HG03064 (cell line): ENCODE data around the gene ZDHHC13.

Experiments used
- ATAC-seq: cut with Tn5 transposase; IDR thresholded peaks from one replicate; pipeline ENCODE4 v1.9.1; 2021; ENCODE audit warnings: low read depth; ENCODE audit not compliant: unreplicated experiment

The ZDHHC13 gene

GRCh38 chr11:19164230-19164855 lies 47.4 kb downstream of the ZDHHC13 start:
- ATAC-seq: no peak

GRCh38 chr11:19164881-19165280 lies 47.9 kb downstream of the ZDHHC13 start:
- no peak for ATAC-seq

- ATAC-seq: no peak
These were observed 51.1 kb downstream of the ZDHHC13 start for GRCh38 chr11:19168090-19168489.

DNA sequence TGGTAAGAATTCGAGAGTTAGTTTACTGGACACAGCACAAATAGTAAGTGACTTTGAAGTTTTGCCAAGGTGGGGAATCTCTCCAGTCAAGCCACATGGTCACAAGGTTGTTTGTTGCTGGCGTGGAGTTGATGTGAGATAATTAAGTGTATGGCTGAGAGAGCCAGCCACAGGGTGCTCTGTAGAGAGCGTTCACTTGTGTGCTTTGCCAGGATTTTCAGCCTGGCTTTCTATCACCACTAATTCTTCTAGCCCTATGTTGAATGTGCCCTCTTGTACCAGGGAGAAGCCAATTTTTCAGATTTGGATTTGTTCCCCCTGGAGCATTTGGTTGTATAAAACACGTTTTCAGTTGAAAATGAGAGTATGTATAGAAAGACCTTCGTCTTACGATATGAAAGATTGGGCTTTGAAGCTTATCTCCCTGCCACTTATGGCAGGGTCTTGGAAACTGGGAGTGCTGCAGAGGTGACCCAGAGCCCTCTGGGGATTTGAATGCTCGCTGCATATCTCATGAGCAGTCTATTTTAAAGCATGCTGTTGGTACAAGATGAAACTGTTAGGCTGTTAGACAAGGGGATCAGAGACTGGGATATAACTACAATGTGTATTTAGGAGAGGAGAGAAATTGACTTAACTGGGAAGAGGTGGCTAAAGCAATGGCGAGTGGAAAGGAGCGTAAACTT lies 56.2 kb downstream of the ZDHHC13 start:
- no peak for ATAC-seq

- ATAC-seq: no peak
These were observed 57.1 kb downstream of the ZDHHC13 start for GRCh38 chr11:19173964-19174638.

DNA sequence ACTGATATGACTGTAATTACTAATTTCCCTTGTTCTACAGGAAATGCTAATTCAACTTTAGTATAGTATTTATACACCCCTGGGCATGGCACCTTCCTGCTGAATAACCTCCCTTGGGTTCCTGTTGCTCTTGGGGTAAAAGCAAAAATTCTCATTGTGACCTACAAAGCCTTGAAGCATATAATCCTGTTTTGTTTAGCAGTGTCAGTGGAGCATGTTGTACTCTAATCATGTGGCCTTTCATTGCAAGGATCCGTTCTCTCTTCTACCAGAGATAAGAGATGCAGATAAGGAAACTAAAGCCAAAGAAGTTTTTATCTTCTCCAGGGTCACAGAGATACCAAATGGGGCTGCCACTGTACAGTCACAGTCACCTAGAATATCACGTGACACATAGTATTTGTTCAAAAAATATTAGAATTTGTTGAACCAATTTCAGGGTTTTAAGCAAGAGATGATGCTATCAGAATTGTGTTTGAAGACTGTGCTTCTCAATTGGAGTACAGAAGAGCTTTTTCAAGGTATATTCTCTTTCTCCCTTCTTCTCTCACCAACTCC lies 59.7 kb downstream of the ZDHHC13 start:
- ATAC-seq: no peak

DNA sequence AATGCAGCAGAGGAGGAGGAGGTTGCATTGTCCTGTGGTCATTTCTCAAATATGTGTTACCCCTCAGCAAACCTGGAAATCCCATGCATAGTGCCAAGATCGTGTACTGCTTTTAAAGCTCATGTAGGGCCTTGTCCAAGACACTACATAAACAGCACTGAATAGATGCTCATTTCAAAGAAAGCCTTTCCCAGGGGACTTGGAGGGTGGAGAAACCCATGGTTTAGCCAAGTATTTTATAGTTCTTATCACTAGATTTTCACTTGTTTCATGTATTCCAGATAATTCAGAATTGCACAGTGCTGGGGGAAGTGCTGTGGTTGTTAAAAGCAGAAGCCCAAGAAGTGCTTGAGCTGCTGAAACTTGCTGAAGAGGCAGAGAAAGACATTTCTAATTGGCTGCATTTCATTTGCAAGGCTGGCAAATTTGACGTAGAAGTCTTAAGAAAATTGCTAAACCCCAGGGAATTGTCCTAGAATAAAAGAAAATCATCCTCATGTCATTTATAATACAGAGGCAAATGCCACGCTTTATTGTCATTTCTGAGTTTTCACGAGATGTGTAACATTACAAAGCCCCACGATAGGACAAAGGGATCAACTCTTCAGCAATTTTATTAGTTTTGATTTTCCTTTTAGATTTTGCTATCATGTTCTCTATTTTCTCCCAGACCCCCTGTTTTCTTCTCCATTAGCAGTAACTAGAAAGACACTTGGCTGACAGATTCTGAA lies 64.7 kb downstream of the ZDHHC13 start:
- no peak for ATAC-seq

- no peak for ATAC-seq
These were observed 66.7 kb downstream of the ZDHHC13 start for GRCh38 chr11:19183646-19184045.

- ATAC-seq: no peak
These were observed 68.1 kb downstream of the ZDHHC13 start for GRCh38 chr11:19185036-19185435.

GRCh38 chr11:19185516-19186052 lies 68.6 kb downstream of the ZDHHC13 start:
- ATAC-seq: no peak

- ATAC-seq: no peak
These were observed 70.3 kb downstream of the ZDHHC13 start for GRCh38 chr11:19187114-19187832.

- no peak for ATAC-seq
These were observed 70.9 kb downstream of the ZDHHC13 start for GRCh38 chr11:19187833-19188258.

- ATAC-seq: no peak
These were observed 74.7 kb downstream of the ZDHHC13 start for GRCh38 chr11:19191530-19192169.

GRCh38 chr11:19193916-19194315 lies 76.9 kb downstream of the ZDHHC13 start:
- no peak for ATAC-seq

GRCh38 chr11:19194620-19195308 lies 77.8 kb downstream of the ZDHHC13 start:
- no peak for ATAC-seq

- no peak for ATAC-seq
These were observed 79.5 kb downstream of the ZDHHC13 start for GRCh38 chr11:19196432-19196831.

- ATAC-seq: no peak
These were observed 82.1 kb downstream of the ZDHHC13 start for GRCh38 chr11:19199048-19199447.

DNA sequence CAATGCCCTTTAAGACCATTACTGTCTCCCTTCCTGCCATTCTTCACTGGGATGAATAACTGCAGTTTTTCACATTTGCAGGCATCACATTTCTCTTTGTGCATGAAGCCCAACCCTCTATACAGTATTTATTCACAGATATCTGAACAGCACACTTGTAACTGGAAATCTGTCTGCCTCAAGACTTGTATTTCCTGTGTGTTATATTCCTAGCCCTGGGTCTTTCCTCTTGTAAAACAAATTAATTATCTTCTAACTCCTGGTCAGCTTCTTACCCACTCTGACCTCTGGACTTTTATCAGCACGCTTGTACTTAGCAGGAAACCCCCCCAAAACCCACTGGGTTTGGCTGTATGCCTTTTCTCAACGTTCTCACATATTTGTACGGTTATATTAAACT lies 82.8 kb downstream of the ZDHHC13 start:
- ATAC-seq: no peak
